Stomach (tissue), 9 donors: ENCODE measurements around the gene ADD1. TPM values are rescaled to one million over a fixed set of nuclear protein-coding genes. Genes with fewer than 3 reads are reported as not detected.
"Not testable (repeated sequence)": the region's sequence is repeated elsewhere in the genome, so short reads cannot be mapped to it uniquely, and the experiment has no call there.

Experiments
- DNase-seq, 2 donors: peaks; one replicate each; pipeline versions ENCODE4 v3.0.0 to v3.0.0-alpha.2; 2013 to 2019
- H3K27ac ChIP-seq, 5 donors: fragments of 200-600 bp in 4 of 5; sonication (generic) in 4 of 5; one replicate each; pipeline ENCODE4 v1.5.1; 2013 to 2019; ENCODE audit warnings: mild to moderate bottlenecking in 1 of 5, moderate library complexity in 1 of 5
- H3K27me3 ChIP-seq, 3 donors: fragments of 200-600 bp; sonication (generic); one replicate each; pipeline ENCODE4 v1.5.1; 2017 to 2019; ENCODE audit warnings: mixed run types in 1 of 3
- H3K36me3 ChIP-seq, 4 donors: fragments of 200-600 bp; sonication (generic); 1 replicate in 3 of 4; 2 replicates in 1 of 4; pipeline ENCODE4 v1.5.1; 2016 to 2019
- H3K4me1 ChIP-seq, 4 donors: fragments of 200-600 bp; sonication (generic); one replicate each; pipeline ENCODE4 v1.5.1; 2016 to 2019
- H3K4me3 ChIP-seq, 4 donors: fragments of 200-600 bp; sonication (generic) in 3 of 4; one replicate each; pipeline ENCODE4 v1.5.1; 2016 to 2019; ENCODE audit warnings: mild to moderate bottlenecking in 1 of 4
- H3K9me3 ChIP-seq, 4 donors: fragments of 200-600 bp; sonication (generic); one replicate each; pipeline ENCODE4 v1.5.1; 2016 to 2019
- CTCF ChIP-seq, 7 experiments: fragments of 450-650 bp in 4 of 7; fragments of 200-600 bp in 3 of 7; sonication (generic) in 3 of 7; IDR thresholded peaks; one replicate each; pipeline ENCODE4 v1.5.1; 2016 to 2019; ENCODE audit warnings: antibody characterized with exemption in 7 of 7, control low read depth in 2 of 7, mild to moderate bottlenecking in 1 of 7
- EP300 ChIP-seq: sonication (generic); formaldehyde crosslinking; IDR thresholded peaks from one replicate; pipeline ENCODE4 v1.6.1; 2017; ENCODE audit warnings: antibody characterized with exemption
- POLR2A ChIP-seq, 4 donors: fragments of 450-650 bp; IDR thresholded peaks; one replicate each; pipeline ENCODE4 v1.6.1; 2016; ENCODE audit warnings: antibody characterized with exemption in 4 of 4, control low read depth in 2 of 4, mild to moderate bottlenecking in 1 of 4, moderate library complexity in 1 of 4
- POLR2AphosphoS5 ChIP-seq, 3 donors: sonication (generic); formaldehyde crosslinking; IDR thresholded peaks; one replicate each; pipeline ENCODE4 v1.6.1; 2016; ENCODE audit warnings: antibody characterized with exemption in 3 of 3
- WGBS, 5 donors: extraction: QIAGEN DNeasy Blood & Tissue Kit in 3 of 5; methylation state at CpG; one replicate each; pipeline versions ENCODE4 v1.1.5 to v1.1.7; 2013 to 2018; 5-methylcytosine and 5-hydroxymethylcytosine counted together
- intact Hi-C: fragments of 100-400 bp; cut with DNase I; formaldehyde crosslinking; loops from one replicate; pipeline ENCODE4 v1.15.1; 2023; ENCODE audit warnings: low total_unique reads
- polyA plus RNA-seq, 3 donors: library from polyadenylated mRNA; stranded (reverse); fragments of 200-250 nt; gene quantifications; one replicate each; pipeline ENCODE4 v1.2.3, GENCODE V29; 2013
- total RNA-seq, 5 donors: library from RNA; depleted of rRNA; stranded (reverse); fragments of >200 nt; gene quantifications; one replicate each; pipeline versions ENCODE4 v1.1.0 to v1.2.3, GENCODE V29; 2014 to 2016
- donor health status: healthy with polysubstance abuse.
- donor health status: Bipolar disorder and iron deficiency.
- donor health status: healthy.

The ADD1 gene
- total and polyA plus RNA-seq, 8 donors, result 103 to 1,174 (median 207) TPM

- TF ChIP-seq POLR2A (IDR thresholded peaks at IDR 0.05) (no peak), EP300 (no peak), CTCF (IDR thresholded peaks at IDR 0.05) (no peak), POLR2AphosphoS5 (IDR thresholded peaks at IDR 0.05) (no peak)
- H3K27me3 ChIP-seq, result no peaks in the 10 kb centered on the region
- no peaks in the 10 kb centered on the region for H3K9me3 ChIP-seq
- intact Hi-C loops, result no loop called here
- no peak overlapping the region for H3K27ac ChIP-seq
- DNase-seq, result no peak
- H3K4me1 ChIP-seq, result peaks cover 11 to 30% (median 26%) of the 10 kb centered on the region in 4 donors
- no peak overlapping the region for H3K4me3 ChIP-seq
- H3K36me3 ChIP-seq, result peaks cover 71 to 100% (median 99%) of the 10 kb centered on the region in 4 donors
- WGBS, 5 donors, result 56 to 90% (median 72%) methylated on average over 3 of the region's 3 CpGs
These were observed 68.2 kb downstream of the ADD1 start for GRCh38 chr4:2911868-2912267.

GRCh38 chr4:2913168-2913567, 69.5 kb downstream of the ADD1 start:
- no peak overlapping the region for H3K4me3 ChIP-seq
- no peak overlapping the region for H3K27ac ChIP-seq
- H3K36me3 ChIP-seq, result peaks cover 64 to 99% (median 95%) of the 10 kb centered on the region in 4 donors
- H3K4me1 ChIP-seq, result peaks cover 5 to 17% (median 14%) of the 10 kb centered on the region in 4 donors
- 90 to 95% (median 90%) methylated on average over 5 to 6 of the region's 6 CpGs for WGBS, 5 donors
- no peaks in the 10 kb centered on the region for H3K9me3 ChIP-seq
- TF ChIP-seq EP300 (no peak), CTCF (IDR thresholded peaks at IDR 0.05) (no peak)
- no peaks in the 10 kb centered on the region for H3K27me3 ChIP-seq
- no peak for DNase-seq
- intact Hi-C loops, result no loop called here

GRCh38 chr4:2914256-2915126, 70.8 kb downstream of the ADD1 start:
- no peak for DNase-seq
- H3K27ac ChIP-seq, result no peak overlapping the region
- intact Hi-C loops, result no loop called here
- no peaks in the 10 kb centered on the region for H3K9me3 ChIP-seq
- TF ChIP-seq EP300 (no peak), CTCF (IDR thresholded peaks at IDR 0.05) (no peak), POLR2A (IDR thresholded peaks at IDR 0.05) (no peak), POLR2AphosphoS5 (IDR thresholded peaks at IDR 0.05) (no peak)
- peaks cover 0 to 5% (median 2%) of the 10 kb centered on the region in 4 donors for H3K4me1 ChIP-seq
- H3K27me3 ChIP-seq, result no peaks in the 10 kb centered on the region
- H3K4me3 ChIP-seq, result no peak overlapping the region
- peaks cover 54 to 92% (median 88%) of the 10 kb centered on the region in 4 donors for H3K36me3 ChIP-seq
- WGBS, 5 donors, result 78 to 83% (median 82%) methylated on average over 16 of the region's 16 CpGs

GRCh38 chr4:2915789-2916188, 72.1 kb downstream of the ADD1 start:
- no peak for TF ChIP-seq EP300
- TF ChIP-seq POLR2A (IDR thresholded peaks at IDR 0.05), result no peak
- no peak for TF ChIP-seq POLR2AphosphoS5 (IDR thresholded peaks at IDR 0.05)
- no peaks in the 10 kb centered on the region for H3K9me3 ChIP-seq
- H3K4me1 ChIP-seq, result no peaks in the 10 kb centered on the region
- no peak for DNase-seq
- 87 to 93% (median 90%) methylated on average over 8 to 9 of the region's 9 CpGs for WGBS, 5 donors
- no peak overlapping the region for H3K27ac ChIP-seq
- no peak overlapping the region for H3K4me3 ChIP-seq
- no peaks in the 10 kb centered on the region for H3K27me3 ChIP-seq
- intact Hi-C loops, result no loop called here
- H3K36me3 ChIP-seq, result peaks cover 54 to 90% (median 76%) of the 10 kb centered on the region in 4 donors

- H3K4me3 ChIP-seq, DNase-seq, H3K27me3 ChIP-seq, H3K27ac ChIP-seq, H3K9me3 ChIP-seq, H3K4me1 ChIP-seq, intact Hi-C loops: not testable (repeated sequence)
- peaks cover 47 to 84% (median 67%) of the 10 kb centered on the region in 4 donors for H3K36me3 ChIP-seq
- 91 to 100% (median 98%) methylated on average over 2 of the region's 2 CpGs for WGBS, 5 donors
These were observed 73.1 kb downstream of the ADD1 start for GRCh38 chr4:2916696-2917095.

GRCh38 chr4:2918300-2918699, 74.7 kb downstream of the ADD1 start:
- Histone ChIP-seq H3K4me1 (peaks cover 9 to 13% (median 11%) of the 10 kb centered on the region in 4 donors), H3K36me3 (peaks cover 38 to 82% (median 63%) of the 10 kb centered on the region in 4 donors)
- 77 to 90% (median 81%) methylated on average over 2 of the region's 2 CpGs for WGBS, 5 donors
- H3K27ac ChIP-seq, H3K4me3 ChIP-seq, DNase-seq, H3K27me3 ChIP-seq, H3K9me3 ChIP-seq, intact Hi-C loops: not testable (repeated sequence)

GRCh38 chr4:2918714-2919113, 75.1 kb downstream of the ADD1 start:
- DNase-seq, intact Hi-C loops, H3K9me3 ChIP-seq, H3K4me3 ChIP-seq, H3K27ac ChIP-seq, H3K27me3 ChIP-seq: not testable (repeated sequence)
- WGBS, 5 donors, result 88 to 97% (median 94%) methylated on average over 8 of the region's 8 CpGs
- Histone ChIP-seq H3K4me1 (peaks cover 10 to 17% (median 14%) of the 10 kb centered on the region in 4 donors), H3K36me3 (peaks cover 38 to 82% (median 63%) of the 10 kb centered on the region in 4 donors)

- intact Hi-C loops, H3K4me3 ChIP-seq, H3K27me3 ChIP-seq, H3K9me3 ChIP-seq: not testable (repeated sequence)
- H3K4me1 ChIP-seq, result peaks cover 10 to 34% (median 25%) of the 10 kb centered on the region in 4 donors
- WGBS, 5 donors, result 51 to 61% (median 56%) methylated on average over 5 to 7 of the region's 7 CpGs
- H3K27ac ChIP-seq, result peak overlapping the region in 2 of 5 donors; percentile 18 to 27
- DNase-seq, result peak in 1 of 2 donors; percentile 27
- peaks cover 47 to 82% (median 65%) of the 10 kb centered on the region in 4 donors for H3K36me3 ChIP-seq
These were observed 78.9 kb downstream of the ADD1 start for GRCh38 chr4:2922453-2923101.
